NCI-H446 treated with DMSO at 0.1 percent for 48 hours (cell line): ENCODE measurements around the gene CDC6.

Experiments used
- DNase-seq: peaks from one replicate; lab custom pipeline; 2025; lab: John Stamatoyannopoulos, UW

CDC6 gene

GRCh38 chr17:40311575-40311974 is 23.9 kb downstream of the CDC6 start:
- DNase-seq: peak; percentile 14

GRCh38 chr17:40312131-40312731 is 24.6 kb downstream of the CDC6 start:
- no peak for DNase-seq

GRCh38 chr17:40312893-40313667 is 25.4 kb downstream of the CDC6 start:
- no peak for DNase-seq

- DNase-seq: no peak
These were observed 26.2 kb downstream of the CDC6 start for GRCh38 chr17:40313668-40314583.

- peak; percentile 62 for DNase-seq
These were observed 26.9 kb downstream of the CDC6 start for GRCh38 chr17:40314584-40314956.

GRCh38 chr17:40315206-40315605 is 27.5 kb downstream of the CDC6 start:
- no peak for DNase-seq

GRCh38 chr17:40315678-40316570 is 28.2 kb downstream of the CDC6 start:
- no peak for DNase-seq

- DNase-seq: no peak
These were observed 29.1 kb downstream of the CDC6 start for GRCh38 chr17:40316571-40317344.

- DNase-seq: no peak
These were observed 29.7 kb downstream of the CDC6 start for GRCh38 chr17:40317345-40317873.

- peak; percentile 82 for DNase-seq
These were observed 30.5 kb downstream of the CDC6 start for GRCh38 chr17:40317880-40318829.

- no peak for DNase-seq
These were observed 31.2 kb downstream of the CDC6 start for GRCh38 chr17:40318830-40319391.

GRCh38 chr17:40319651-40320540 is 32.2 kb downstream of the CDC6 start:
- no peak for DNase-seq

- DNase-seq: no peak
These were observed 33.3 kb downstream of the CDC6 start for GRCh38 chr17:40320756-40321523.

GRCh38 chr17:40321524-40321929 is 33.8 kb downstream of the CDC6 start:
- no peak for DNase-seq

GRCh38 chr17:40321961-40322357 is 34.3 kb downstream of the CDC6 start:
- DNase-seq: peak; percentile 16

- no peak for DNase-seq
These were observed 35.0 kb downstream of the CDC6 start for GRCh38 chr17:40322358-40323315.
